HG03095 (cell line): ENCODE data around the gene SLC39A7.

Experiments
- ATAC-seq: cut with Tn5 transposase; IDR thresholded peaks from one replicate; pipeline ENCODE4 v1.9.1; 2021; ENCODE audit warnings: moderate library complexity; ENCODE audit not compliant: unreplicated experiment

The SLC39A7 gene

GRCh38 chr6:33204415-33205190 is 3.9 kb downstream of the SLC39A7 start, which contains the start of gene HSD17B8:
TSS of gene HSD17B8 (plus strand) at chr6:33204655. CDS start at chr6:33204669, 14 bp downstream.
- peak; percentile 45 for ATAC-seq

- ATAC-seq, result no peak
These were observed 4.7 kb downstream of the SLC39A7 start for GRCh38 chr6:33205191-33206026.

GRCh38 chr6:33206027-33206863 is 5.6 kb downstream of the SLC39A7 start:
- ATAC-seq, result no peak

GRCh38 chr6:33206864-33207551 is 6.3 kb downstream of the SLC39A7 start:
- no peak for ATAC-seq

GRCh38 chr6:33207552-33208090 is 7.0 kb downstream of the SLC39A7 start:
- ATAC-seq, result no peak

- ATAC-seq, result peak; percentile 42
These were observed 7.7 kb downstream of the SLC39A7 start, which contains the start of gene RING1 for GRCh38 chr6:33208091-33208967. TSS of gene RING1 (plus strand) at chr6:33208500. CDS start at chr6:33208823, 323 bp downstream.

GRCh38 chr6:33209856-33210255 is 9.2 kb downstream of the SLC39A7 start:
- no peak for ATAC-seq

GRCh38 chr6:33211136-33211535 is 10.5 kb downstream of the SLC39A7 start:
- ATAC-seq, result no peak

- ATAC-seq, result no peak
These were observed 11.2 kb downstream of the SLC39A7 start for GRCh38 chr6:33211666-33212422.

- no peak for ATAC-seq
These were observed 12.1 kb downstream of the SLC39A7 start for GRCh38 chr6:33212857-33213165.

GRCh38 chr6:33213166-33213988 is 12.7 kb downstream of the SLC39A7 start:
- no peak for ATAC-seq

GRCh38 chr6:33213989-33214335 is 13.3 kb downstream of the SLC39A7 start:
- ATAC-seq, result no peak

GRCh38 chr6:33215271-33216116 is 14.8 kb downstream of the SLC39A7 start:
- ATAC-seq, result no peak

GRCh38 chr6:33216117-33216649 is 15.5 kb downstream of the SLC39A7 start:
- no peak for ATAC-seq

GRCh38 chr6:33217246-33217645 is 16.6 kb downstream of the SLC39A7 start:
- ATAC-seq, result no peak

- ATAC-seq, result no peak
These were observed 17.0 kb downstream of the SLC39A7 start for GRCh38 chr6:33217681-33218080.
